Measurements from ENCODE around the gene RELB. TPM values are rescaled to one million over a fixed set of nuclear protein-coding genes. Genes with fewer than 3 reads are reported as not detected.
A peak's percentile ranks its signal among the peaks of the same experiment; 100 is the strongest.

Gene RELB
- total RNA-seq, 4 donors from 2014 or later: 8.4 to 21.5 (median 12.9) TPM

GRCh38 chr19:44988896-44989556, 12.2 kb upstream of the RELB start:
- ATAC-seq: peak in 1 of 2 donors; percentile 35
- in situ Hi-C loops (cut with MboI; ENCODE audit: low sequenced_read_pairs in 4 of 4): no loop called here
- intact Hi-C loops (cut with DNase I; ENCODE audit: low total_unique reads): no loop called here

GRCh38 chr19:44990459-44990858, 10.8 kb upstream of the RELB start:
- H3K4me3 ChIP-seq: no peak overlapping the region
- in situ Hi-C loops (cut with MboI; ENCODE audit: low sequenced_read_pairs in 4 of 4): no loop called here
- H3K9me3 ChIP-seq: no peaks in the 10 kb centered on the region
- intact Hi-C loops (cut with DNase I; ENCODE audit: low total_unique reads): no loop called here
- TF ChIP-seq CTCF (IDR thresholded peaks at IDR 0.05 in 4 of 5, conservative IDR thresholded peaks at IDR 0.05 in 1 of 5) (no peak), POLR2A (IDR thresholded peaks at IDR 0.05) (no peak)
- no peak for DNase-seq
- peaks cover 0 to 62% of the 10 kb centered on the region in 2 donors for H3K36me3 ChIP-seq
- no peaks in the 10 kb centered on the region for H3K27me3 ChIP-seq
- no peak overlapping the region for H3K27ac ChIP-seq
- ATAC-seq: no peak
- no peaks in the 10 kb centered on the region for H3K4me1 ChIP-seq

More at GRCh38 chr19:44988896-44989556, 12.2 kb upstream of the RELB start:
- Histone ChIP-seq H3K4me3 (no peak overlapping the region), H3K9me3 (no peaks in the 10 kb centered on the region), H3K27me3 (no peaks in the 10 kb centered on the region), H3K36me3 (peaks cover 0 to 69% of the 10 kb centered on the region in 2 donors), H3K4me1 (no peaks in the 10 kb centered on the region), H3K27ac (no peak overlapping the region)
- peak in 1 of 2 donors; percentile 51 for DNase-seq
- TF ChIP-seq CTCF (IDR thresholded peaks at IDR 0.05 in 4 of 5, conservative IDR thresholded peaks at IDR 0.05 in 1 of 5) (peak in 4 of 5 experiments; percentile 16 to 51 (median 43)), POLR2A (IDR thresholded peaks at IDR 0.05) (no peak)

- intact Hi-C loops (cut with DNase I; ENCODE audit: low total_unique reads): no loop called here
- Histone ChIP-seq H3K4me3 (no peak overlapping the region), H3K27ac (no peak overlapping the region), H3K4me1 (no peaks in the 10 kb centered on the region), H3K27me3 (no peaks in the 10 kb centered on the region), H3K9me3 (no peaks in the 10 kb centered on the region), H3K36me3 (peaks cover 0 to 57% of the 10 kb centered on the region in 2 donors)
- no peak for ATAC-seq
- in situ Hi-C loops (cut with MboI; ENCODE audit: low sequenced_read_pairs in 4 of 4): no loop called here
- no peak for DNase-seq
- TF ChIP-seq POLR2A (IDR thresholded peaks at IDR 0.05) (no peak), CTCF (IDR thresholded peaks at IDR 0.05 in 4 of 5, conservative IDR thresholded peaks at IDR 0.05 in 1 of 5) (no peak)
Observed at GRCh38 chr19:44990966-44991365, 10.3 kb upstream of the RELB start.

GRCh38 chr19:44992336-44993163, 8.7 kb upstream of the RELB start:
- Histone ChIP-seq H3K9me3 (no peaks in the 10 kb centered on the region), H3K4me1 (no peaks in the 10 kb centered on the region), H3K27me3 (no peaks in the 10 kb centered on the region), H3K4me3 (no peak overlapping the region), H3K27ac (no peak overlapping the region), H3K36me3 (peaks cover 0 to 41% of the 10 kb centered on the region in 2 donors)
- ATAC-seq: no peak
- in situ Hi-C loops (cut with MboI; ENCODE audit: low sequenced_read_pairs in 4 of 4): no loop called here
- intact Hi-C loops (cut with DNase I; ENCODE audit: low total_unique reads): no loop called here
- TF ChIP-seq POLR2A (IDR thresholded peaks at IDR 0.05): no peak
- no peak for TF ChIP-seq CTCF (IDR thresholded peaks at IDR 0.05 in 4 of 5, conservative IDR thresholded peaks at IDR 0.05 in 1 of 5)
- no peak for DNase-seq

All from gastrocnemius medialis (tissue), 4 donors.